GM18951 (cell line): ENCODE results near the gene MRGPRE.

Source experiments
- POLR2A ChIP-seq: IDR thresholded peaks from 4 replicates; pipeline ENCODE4 v1.6.1; 2011; ENCODE audit warnings: mild to moderate bottlenecking; ENCODE audit not compliant: insufficient read length, insufficient read depth; ENCODE audit errors: extremely low read depth
- in situ Hi-C: fragments of 300-500 bp; cut with MboI; formaldehyde crosslinking; loops from one replicate; pipeline ENCODE4 v1.12.0; 2022; ENCODE audit warnings: low sequenced_read_pairs, mixed read lengths, inconsistent platforms; ENCODE audit not compliant: unreplicated experiment

The MRGPRE gene

DNA sequence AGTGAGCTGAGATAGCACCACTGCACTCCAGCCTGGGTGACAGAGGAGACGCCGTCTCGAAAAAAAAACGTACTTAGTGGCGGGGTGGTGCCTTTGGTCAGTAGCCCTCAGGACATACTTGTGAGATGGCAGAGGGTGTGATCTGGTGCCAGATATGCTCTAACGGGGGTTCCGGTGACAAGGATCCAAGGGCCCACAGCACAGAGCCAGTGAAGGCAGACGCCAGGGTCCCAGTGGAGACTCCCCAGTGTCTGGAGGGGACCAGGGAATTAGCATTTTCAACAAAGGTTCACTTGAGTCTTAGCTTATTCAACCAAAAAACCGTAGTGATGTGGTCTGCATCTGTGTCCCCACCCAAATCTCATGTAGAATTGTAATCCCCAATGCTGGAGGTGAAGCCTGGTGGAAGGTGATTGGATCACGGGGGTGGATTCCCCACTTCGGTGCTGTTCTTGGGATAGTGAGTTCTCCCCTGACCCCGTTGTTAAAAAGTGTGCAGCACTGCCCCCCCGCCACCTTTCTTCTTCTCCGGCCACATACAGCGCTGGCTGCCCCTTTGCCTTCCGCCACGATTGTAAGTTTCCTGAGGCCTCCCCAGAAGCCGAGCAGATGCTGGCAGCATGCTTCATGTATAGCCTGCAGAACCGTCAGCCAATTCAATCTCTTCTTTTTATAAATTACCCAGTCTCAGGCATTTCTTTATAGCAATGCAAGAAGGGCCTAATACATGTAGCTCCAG, 40.5 kb downstream of the MRGPRE start:
- in situ Hi-C loops = no loop called here
- TF ChIP-seq POLR2A = no peak

DNA sequence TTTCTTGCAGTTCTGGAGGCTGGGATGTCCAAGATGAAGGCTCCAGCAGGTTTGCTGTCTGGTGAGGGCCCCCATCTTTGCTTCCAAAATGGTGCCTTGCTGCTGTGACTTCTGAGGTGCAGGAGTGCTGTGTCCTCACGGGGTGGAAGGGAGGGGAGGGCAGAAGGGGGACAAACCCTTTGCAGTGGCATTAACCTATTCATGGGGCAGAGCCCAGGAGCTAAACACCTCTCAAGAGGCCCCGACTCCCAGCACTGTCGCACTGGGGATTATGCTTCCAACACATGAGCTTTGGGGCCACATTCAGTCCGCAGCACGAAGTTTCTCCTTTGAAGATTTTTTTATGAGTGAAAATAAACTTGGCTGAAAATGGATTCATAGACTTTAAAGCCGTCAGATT, 41.6 kb downstream of the MRGPRE start:
- no peak for TF ChIP-seq POLR2A
- in situ Hi-C loops = no loop called here

DNA sequence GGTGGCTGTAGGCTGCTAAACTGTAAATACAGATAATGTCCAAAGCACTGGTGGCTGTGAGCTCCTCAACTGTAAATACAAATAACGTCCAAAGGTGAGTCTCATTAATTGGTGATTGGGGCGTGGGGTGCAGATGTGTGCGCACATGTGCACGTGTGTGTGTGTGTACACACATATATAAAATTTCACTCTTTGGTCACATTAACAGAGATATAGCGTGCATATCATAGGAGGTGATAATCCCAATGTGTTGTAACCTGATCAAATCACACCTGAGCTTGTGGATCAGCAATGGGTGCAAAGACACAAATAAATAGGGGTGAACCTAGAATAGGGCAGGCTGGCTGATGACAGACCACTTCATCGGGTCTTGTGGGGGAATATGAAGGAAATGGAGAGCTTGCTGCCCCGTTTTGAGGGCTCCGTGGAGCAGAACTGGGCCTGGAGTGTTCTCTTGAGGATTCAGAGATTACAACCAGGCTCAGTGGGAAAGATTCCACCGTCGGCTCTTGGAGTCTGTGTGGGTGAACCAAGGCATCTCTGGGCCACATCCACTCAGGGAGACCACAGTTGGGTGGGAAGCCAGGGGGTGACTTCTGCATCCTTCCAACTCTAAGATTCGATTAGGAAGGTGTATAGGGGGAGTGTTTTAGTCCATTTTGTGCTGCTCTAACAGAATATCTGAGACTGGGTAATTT, 42.2 kb downstream of the MRGPRE start:
- no peak for TF ChIP-seq POLR2A
- in situ Hi-C loops = no loop called here

DNA sequence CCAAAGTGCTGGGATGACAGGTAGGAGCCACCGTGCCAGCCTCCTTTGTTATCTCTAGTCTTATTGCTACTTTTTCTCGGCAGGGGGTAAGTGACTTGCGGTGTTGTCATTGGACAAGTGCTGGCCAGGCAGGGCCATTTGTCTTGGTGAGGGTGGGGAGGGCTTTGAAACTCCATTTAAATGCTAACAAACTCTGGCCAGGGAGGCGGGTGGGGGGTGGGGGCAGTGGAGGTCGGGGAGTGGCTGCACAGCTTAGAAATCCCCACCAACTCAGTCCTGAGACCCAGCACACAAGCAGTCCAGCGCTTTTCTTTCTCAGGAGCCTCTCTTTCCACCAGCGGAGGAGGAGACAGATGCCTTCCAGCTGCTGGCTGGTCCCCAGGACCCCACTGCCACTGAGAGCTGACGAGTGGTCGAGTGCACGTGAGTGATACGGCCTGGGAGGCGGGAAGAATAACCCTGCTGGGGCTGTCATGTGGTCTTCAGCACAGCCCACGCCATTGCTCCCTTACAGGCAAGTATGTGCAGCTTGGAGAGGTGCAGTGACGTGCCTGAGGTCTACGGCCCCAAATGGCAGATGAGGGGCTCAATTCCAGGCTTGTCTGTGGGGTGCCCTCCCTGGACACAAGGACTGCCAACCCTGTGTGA, 42.9 kb downstream of the MRGPRE start:
- in situ Hi-C loops = no loop called here
- TF ChIP-seq POLR2A = no peak

DNA sequence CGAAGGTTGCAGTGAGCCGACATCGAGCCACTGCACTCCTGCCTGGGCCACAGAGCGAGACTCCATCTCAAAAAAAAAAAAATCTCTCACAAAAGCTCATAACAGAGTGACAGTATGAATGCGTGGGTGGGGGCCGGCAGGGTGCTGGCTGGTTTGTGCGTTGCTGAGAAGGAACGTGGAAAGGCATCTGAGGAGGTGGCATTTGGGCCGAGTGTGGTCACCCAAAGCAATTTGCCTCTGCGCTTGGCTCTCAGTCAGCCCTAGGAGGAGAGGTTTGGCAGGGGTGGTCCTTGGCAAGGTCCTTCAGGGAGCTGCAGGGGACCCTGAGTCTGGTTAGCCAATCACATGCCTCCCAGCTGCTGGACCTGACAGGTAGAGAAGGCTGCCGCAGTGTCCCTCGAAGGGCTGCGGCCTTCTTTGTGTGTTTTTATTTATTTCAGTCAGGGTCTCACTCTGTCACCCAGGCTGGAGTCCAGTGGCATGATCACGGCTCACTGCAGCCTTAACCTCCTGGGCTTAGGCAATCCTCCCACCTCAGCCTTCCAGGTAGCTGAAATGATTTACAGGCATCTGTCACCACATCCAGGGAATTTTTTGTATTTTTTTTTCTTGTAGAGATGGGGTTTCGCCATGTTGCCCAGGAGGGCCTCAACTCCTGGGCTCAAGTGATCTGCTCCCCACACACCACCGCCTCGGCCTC, 43.6 kb downstream of the MRGPRE start:
- no peak for TF ChIP-seq POLR2A
- in situ Hi-C loops = no loop called here

DNA sequence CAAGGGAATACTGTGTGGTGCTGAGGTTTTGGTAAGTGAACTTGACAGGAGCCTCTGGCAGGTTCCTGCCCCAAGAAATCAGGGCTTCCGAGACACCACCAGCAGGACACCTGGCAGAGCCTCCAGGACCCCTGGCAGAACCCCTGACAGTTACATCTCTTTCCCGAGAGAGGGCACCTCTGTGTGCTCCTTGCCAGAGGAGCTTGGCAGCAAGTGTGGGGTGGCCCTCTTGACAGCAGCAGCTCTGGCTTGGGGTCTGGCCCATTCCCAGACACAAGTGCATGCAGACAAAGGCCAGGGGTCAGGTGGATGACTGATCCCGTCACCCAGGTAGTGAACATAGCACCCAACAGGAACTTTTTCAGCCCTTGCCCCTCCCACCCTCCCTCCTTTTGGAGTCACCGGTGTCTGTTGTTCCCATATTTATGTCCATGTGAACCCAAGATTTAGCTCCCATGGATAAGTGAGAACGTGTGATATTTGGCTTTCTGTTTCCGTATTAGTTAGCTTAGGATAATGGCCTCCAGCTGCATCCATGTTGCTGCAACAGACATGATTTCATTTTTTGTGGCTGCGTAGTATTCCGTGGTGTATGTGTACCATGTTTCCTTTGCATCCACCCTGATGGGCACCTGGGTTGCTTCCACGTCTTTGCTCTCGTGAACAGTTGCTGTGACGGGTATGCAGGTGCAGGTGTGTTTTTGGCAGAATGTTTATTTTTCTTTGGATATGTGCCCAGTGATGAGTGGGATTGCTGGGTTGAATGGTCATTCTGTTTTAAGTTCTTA, 45.9 kb downstream of the MRGPRE start:
- TF ChIP-seq POLR2A = no peak
- in situ Hi-C loops = no loop called here

DNA sequence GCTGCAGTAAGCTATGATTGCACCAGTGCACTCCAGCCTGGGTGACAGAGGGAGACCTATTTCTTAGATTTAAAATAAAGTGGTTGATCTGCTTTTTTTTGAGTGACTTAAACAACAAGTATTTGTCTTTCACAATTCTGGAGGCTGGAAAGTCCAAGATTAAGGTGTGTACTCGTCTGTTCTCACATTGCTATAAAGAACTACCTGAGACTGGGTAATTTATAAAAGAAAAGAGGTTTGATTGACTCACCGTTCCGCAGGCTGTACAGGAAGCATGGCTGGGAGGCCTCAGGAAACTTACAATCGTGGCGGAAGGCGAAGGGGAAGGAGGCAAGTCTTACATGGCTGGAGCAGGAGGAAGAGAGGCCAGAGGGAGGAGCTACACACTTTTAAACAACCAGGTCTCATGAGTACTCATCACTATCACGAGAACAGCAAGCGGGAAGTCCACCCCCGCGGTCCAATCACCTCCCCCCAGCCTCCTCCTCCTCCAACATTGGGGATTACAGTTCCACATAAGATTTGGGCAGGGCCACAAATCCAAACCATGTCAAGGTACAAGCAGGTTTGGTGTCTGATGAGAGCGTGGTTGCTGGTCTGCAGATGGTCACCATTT, 47.4 kb downstream of the MRGPRE start:
- in situ Hi-C loops = no loop called here
- no peak for TF ChIP-seq POLR2A

DNA sequence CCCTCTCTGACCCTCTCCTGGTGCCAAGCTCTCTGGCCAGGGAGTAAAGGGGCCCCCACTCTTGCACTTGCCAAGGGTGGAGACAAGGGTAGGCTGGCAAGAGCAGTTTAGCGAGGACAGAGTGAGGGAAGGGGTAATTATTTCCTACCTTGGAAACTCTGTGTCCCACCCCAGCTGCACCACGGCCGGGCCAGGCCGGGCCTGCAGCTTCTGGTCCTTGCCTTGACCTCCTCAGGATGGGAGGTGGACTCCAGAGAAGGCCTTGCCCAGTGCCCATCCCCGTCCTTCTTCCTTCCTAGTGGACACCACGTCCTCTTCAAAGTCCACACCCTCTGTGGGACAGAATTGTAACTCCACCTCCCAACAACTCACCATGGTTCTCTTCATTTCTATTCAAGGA, 48.7 kb downstream of the MRGPRE start:
- no peak for TF ChIP-seq POLR2A
- in situ Hi-C loops = no loop called here

DNA sequence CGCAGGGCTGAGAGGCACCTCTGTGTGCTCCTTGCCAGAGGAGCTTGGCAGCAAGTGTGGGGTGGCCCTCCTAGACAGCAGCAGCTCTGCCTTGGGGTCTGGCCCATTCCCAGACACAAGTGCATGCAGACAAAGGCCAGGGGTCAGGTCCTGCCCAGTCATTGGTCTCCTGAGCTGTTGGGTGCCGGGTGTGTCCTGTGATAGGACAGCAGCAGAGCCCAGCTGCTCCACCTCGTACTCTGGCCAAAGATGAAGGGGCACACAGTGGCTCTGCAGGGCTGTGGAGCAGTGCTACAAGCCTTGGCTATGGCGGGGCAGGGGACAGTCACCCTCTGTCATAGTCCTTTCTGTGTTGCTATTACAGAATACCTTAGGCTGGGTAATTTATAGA, 49.8 kb downstream of the MRGPRE start:
- no peak for TF ChIP-seq POLR2A
- in situ Hi-C loops = no loop called here

DNA sequence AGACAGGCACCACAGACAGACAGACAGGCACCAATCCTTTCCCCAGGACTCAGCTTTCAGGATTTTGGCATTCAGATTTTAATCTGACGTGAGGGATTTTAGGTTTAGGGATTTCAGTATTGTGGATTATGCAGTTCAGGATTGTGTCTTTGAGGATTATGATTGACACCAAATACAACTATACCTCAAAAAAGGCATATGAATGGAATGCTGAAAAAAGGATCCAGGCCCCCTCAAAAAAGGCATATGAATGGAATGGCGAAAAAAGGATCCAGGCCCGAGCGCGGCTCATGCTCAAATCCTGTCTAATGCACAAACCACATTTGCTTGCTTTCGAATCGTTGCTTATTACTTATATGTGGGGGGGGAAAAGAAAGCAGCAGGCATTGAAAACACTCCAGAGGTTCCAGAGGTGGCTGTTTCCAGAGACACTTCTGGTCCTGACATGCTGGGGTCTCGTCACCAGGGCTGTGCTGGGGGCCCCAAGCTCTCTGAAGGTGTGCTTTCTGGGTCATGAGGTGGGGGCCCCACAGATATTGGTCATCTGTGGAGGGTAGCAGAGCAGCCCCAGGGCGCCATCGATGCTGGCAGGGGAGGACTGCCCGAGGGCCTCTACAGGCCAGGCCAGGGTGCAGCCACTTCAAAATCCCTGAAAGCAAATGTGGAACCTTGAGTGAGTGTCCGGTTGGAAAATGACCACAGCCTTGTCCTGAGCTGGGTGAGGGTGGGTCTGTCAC, 50.3 kb downstream of the MRGPRE start:
- TF ChIP-seq POLR2A = no peak
- in situ Hi-C loops = no loop called here

DNA sequence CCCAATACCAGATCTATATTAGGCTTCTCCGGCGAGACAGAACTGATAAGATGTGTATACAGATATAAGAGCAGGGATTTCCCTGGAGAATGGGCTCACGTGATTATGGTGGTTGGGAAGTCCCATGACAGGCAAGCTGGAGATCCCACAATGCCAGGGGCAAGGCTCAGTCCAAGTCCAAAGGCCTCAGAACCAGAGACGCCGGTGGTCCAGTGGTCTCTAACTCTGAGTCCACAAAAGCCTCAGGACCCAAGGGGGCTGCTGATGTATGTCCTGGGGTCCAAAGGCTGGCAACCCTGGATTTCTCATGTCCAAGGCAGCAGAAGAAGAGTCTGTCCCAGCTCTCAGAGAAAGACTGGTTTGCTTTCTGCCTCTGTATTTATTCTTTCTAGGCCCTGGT, 51.3 kb downstream of the MRGPRE start:
- in situ Hi-C loops = no loop called here
- TF ChIP-seq POLR2A = no peak

DNA sequence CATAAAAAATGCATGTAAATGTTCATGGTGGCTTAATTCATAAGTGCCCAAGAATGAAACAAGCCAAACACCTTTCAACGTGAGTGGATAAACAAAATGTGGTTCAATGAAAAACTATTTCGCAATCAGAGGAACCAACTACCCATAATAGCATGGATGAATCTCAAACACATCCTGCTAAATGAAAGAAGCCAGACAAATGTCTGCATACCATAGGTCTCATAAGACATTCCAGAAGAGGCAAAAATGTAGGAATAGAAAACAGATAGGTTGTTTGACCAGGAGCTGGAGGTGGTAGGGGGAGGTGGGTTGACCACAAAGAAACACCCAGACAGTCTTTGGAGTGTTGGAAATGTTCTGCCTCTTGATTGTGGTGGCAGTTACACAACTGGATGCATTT, 53.9 kb downstream of the MRGPRE start:
- in situ Hi-C loops = no loop called here
- no peak for TF ChIP-seq POLR2A
